NCI-H1105 treated with DMSO at 0.1 percent for 48 hours (cell line): ENCODE results near the gene HTRA1.

ENCODE experiments used
- DNase-seq: peaks from one replicate; lab custom pipeline; 2025; lab: John Stamatoyannopoulos, UW

HTRA1 gene

DNA sequence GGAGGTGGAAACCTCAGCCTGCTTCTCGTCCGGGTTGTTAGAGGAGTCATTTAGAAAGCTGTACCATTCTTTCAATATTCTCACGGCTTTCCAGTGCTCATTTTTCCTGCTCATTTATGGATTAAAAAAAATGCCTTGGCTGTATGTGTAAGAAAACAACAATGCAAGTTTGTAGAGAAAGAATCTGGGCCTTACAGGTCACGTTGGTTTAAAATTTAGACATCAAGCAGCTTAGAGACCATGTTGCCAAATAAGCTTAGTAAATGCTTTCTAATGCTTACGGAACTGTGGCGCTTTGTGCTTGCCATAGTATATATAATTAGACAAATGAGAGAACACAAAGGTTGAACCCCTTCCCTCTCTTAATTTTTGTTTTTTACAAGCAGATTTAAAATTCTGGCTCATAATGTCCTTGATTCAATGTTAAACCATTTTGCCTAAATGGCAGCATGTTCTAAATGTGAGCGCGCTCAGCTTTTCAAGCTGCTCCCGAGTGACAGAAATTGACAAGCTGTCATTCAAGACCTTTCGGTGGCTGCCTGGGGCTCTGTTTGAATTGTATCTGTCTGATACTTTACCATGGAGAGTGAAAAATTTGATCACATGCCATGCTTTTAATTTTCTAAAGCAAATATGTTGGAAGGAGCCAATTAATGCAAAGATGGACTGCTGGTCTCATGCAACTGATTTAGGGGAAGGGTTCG is 5.8 kb upstream of the HTRA1 start:
- no peak for DNase-seq

GRCh38 chr10:122457934-122458333 is 3.4 kb upstream of the HTRA1 start:
- no peak for DNase-seq

DNA sequence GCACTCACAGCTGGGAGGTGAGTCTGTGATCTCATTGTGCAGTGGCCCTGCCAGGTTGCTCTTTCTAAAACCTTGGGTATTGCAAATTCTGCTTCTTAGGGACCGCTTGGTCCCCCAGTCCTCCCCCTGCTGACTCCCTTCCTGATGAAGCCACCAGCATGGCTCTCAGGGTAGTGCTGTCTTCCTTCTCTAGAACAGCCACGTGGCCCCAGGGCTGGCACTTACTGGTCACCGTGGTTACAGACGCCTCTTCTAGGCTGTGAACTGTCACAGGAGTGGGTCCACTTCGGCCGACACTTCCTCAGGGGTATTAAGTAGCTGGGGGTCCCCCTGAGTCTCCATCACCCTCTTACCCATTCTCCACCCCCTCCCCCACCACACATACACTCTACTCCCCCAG is 2.7 kb upstream of the HTRA1 start:
- DNase-seq = no peak

DNA sequence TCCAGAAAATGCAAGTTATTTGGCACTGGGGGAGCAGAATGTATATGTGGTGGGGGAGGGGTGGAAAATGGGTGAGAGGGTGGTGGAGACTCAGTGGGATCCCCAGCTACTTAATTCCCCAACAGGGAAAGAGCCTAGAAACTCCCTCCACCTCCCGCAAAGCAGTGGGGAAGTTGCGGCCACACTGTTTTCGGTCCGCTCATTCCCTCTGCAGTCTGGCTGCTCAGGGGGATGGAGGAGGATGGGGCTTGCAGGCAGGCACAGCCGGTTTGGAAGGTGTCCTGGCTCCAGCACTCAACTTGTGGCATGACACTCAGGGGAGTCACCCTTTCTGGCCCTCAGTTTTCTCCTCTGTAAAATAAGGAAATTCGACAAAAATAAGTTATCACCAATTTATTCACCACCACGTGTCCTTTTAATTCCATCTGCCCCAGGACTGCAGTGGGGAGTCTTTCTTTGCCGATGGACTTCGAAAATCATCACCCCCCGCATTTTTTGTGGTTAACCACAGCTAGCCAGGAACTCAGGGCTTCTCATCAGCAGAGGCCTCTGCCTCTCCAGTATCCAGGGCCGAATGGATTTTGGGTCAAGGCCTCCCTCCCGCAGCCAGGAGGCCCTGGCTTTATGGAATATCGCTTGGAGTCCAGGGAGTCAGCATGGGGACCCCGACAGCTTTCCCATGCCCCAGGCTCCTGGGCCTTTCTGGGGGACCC is 1.6 kb upstream of the HTRA1 start:
- DNase-seq = no peak

- DNase-seq = no peak
Observed at GRCh38 chr10:122460891-122461293, 461 bp upstream of the HTRA1 start.

GRCh38 chr10:122461729-122462532 is 578 bp downstream of the HTRA1 start:
- DNase-seq = peak; percentile 27

GRCh38 chr10:122462533-122463465 is 1.4 kb downstream of the HTRA1 start:
- DNase-seq = no peak

DNA sequence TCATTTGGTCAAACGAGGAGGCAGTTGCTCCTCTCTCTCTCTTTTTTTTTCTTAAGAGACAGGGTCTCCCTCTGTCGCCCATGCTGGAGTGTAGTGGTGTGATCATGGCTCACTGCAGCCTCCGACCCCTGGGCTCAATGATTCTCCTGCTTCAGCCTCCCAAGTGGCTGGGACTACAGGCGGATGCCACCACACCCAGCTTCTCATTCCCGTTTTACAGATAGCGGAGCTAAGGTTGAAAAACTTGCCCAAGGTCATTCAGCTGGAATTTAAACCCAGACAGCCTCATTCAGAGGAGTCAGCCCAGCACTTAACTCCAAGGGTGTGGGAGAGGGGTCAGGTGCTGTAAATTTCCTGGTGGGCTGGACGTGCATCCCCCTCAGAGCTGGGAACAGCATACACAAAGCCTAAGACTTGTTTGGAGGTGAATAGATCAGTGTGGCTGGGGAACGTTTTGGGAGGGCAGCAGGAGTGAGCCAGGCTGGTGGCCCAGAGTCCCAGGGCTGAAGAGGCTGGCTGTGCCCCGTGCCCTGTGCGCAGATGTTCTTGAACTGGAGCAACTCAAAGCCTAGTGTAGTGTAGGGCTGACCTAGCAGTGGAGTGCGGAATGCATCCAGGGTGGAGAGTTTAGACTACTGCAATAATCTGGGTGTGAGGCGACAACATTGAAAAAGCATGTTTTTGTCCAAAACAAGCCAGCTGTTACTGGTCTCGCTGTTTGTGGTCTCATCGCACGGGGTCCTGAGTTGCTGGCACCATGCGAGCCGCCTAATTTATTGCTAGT is 2.3 kb downstream of the HTRA1 start:
- DNase-seq = no peak

GRCh38 chr10:122464250-122464510 is 2.8 kb downstream of the HTRA1 start:
- no peak for DNase-seq

DNA sequence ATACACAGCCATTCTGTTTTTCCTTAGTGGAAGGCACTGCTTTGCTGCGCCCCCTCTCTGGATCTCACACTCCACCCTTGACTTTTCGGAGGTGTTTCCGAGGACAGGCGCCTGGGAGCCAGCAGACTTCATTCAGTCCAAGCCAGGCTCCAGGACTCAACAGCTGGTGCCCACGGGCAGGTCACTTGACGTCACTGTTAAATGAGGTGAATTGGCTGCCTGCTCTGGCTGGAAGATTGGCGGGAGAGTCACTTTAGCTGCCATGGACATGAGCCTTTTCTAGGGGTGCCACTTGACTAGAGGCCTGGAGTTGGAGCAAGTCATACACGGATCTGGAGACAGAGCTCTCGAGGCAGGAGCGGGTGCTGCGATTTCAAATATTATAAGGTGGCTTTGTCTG is 3.2 kb downstream of the HTRA1 start:
- DNase-seq = no peak

DNA sequence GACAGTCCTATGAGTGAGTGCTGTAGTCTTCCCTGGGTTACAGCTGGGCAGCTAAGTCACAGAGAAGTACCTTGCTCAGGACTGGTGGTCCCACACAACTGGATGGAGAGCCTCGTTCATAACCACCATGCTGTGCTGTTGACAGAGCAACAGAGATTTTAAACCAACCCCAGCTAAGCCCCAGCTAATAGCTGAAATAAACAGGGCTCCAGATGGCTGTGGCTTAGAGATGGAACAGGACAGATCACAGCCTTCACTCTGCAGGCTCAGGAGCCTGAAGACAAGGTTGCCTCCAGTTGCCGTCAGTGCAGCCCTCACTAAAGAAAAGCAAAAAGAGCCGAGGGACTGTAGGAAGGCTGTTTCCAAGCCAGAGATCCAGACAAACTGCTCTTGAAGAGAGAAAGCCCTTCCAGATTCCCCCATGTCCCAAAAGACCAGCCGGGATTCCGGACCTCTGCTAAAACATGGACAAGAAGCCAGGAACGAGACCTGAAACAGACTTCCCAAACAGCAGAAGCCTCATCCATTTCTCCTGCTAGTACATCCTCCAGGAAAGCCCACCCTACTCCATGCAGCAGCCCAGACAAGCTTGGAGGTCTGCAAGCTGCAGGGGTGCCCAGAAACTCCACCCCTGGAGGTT is 4.2 kb downstream of the HTRA1 start:
- no peak for DNase-seq

DNA sequence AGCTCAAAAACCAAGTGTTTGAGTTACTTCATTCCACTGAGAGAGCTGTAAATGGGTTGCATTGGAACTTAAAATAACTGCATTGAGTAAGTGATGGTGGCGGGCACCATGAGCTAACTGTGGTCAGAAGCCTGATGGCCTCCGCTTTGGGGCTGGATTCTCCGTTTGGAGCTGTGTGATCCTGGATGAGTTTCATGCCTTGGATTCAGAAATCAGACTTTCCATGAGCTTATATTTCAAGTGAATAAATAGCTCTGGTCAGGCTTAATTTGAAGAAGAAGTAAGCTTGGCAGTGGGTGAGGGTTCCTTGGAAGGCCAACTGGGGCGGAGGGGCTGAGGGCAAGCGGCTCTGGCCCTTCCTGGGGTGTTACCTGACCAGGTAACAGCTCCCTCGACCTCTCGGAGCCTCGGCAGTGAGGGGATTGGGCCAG is 5.6 kb downstream of the HTRA1 start:
- DNase-seq = no peak

DNA sequence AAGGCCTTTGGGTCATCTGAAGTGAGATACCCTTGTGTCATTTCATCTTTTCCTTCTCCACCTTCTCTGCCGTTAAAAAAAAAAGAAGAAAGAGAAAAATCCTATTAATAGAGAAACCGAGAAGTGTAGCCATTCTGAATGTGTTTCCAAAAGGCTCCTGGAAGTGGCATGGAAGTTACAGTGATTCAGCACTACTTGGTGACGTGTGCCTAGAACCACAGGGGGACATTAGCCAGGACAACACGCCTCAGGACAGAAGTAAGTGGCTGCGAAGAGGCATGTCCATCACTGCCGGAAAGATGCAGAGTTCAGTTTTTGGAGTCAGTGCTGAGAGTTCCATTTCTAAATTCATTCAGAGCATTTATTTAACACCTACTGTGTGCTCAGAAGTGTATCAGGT is 6.3 kb downstream of the HTRA1 start:
- DNase-seq = no peak

DNA sequence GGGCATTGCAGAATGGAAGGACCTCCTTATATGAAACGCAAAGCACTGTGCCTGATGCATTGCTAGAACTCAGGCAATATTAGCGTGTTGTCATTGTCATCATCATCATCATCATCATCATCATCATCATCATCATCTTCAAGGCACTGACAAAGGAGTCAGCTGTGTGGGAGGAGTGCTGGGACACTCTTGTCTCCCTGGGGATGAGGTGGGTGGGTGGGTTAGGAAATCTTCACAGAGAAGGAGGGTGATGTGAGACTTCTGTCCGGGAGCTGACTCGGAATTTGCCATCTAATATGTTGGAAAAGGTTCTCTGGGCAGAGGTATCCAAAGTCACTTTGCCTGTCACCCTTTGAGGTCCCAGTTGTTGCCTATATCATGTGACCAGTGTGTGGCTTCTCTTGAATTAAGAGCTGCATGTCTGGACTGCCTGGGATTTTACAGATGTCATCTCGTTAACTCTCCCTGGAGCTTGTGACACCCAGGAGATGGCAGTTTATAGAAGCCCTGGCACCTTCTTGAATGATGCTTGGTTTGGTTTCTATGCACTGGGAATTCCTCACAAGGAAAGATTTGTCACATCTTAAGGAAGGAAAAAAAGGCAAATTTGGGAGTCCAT is 7.1 kb downstream of the HTRA1 start:
- DNase-seq = no peak

- DNase-seq = no peak
Observed at GRCh38 chr10:122468926-122469781, 7.8 kb downstream of the HTRA1 start.

- DNase-seq = no peak
Observed at GRCh38 chr10:122469848-122470247, 8.5 kb downstream of the HTRA1 start.

GRCh38 chr10:122471531-122472177 is 10.3 kb downstream of the HTRA1 start:
- DNase-seq = no peak

- no peak for DNase-seq
Observed at GRCh38 chr10:122473116-122473515, 11.8 kb downstream of the HTRA1 start.
